IMR-90 (cell line): ENCODE data around the gene ZNF654. TPM values are rescaled to one million over a fixed set of nuclear protein-coding genes. Genes with fewer than 3 reads are reported as not detected.

Experiments used
- ATAC-seq: fragments of 200-7000 bp; cut with Tn5 transposase; 2 replicates; pipeline ENCODE4 v1.9.1; 2020; ENCODE audit warnings: low read depth, mild to moderate bottlenecking, moderate library complexity
- BruUV-seq: library from RNA; stranded (reverse); fragments of 400-500 nt; replicated peaks from 2 replicates; lab custom pipeline; 2021; lab: Mats Ljungman, UMichigan
- CTCF ChIA-PET: fragments of 300-600 bp; formaldehyde crosslinking; extraction: SDS; loops from one replicate; lab custom pipeline; 2021; ENCODE audit warnings: antibody characterized with exemption; lab: Yijun Ruan, JAX
- POLR2A ChIA-PET: fragments of 300-600 bp; sonication (Branson Sonifier 250); formaldehyde crosslinking; loops from one replicate; lab custom pipeline; 2022; ENCODE audit warnings: antibody characterized with exemption; ENCODE audit not compliant: unreplicated experiment; lab: Charles Lee
- DNase-seq: peaks from one replicate; pipeline ENCODE4 v3.0.0; 2013
- H2AFZ ChIP-seq: replicated peaks from 2 replicates; pipeline ENCODE3; 2013; ENCODE audit warnings: low read length, mild to moderate bottlenecking; ENCODE audit not compliant: poor library complexity
- H2AK5ac ChIP-seq: 2 replicates; pipeline ENCODE4 v1.6.1; 2013; ENCODE audit warnings: low read depth, low read length, inconsistent platforms
- H2AK9ac ChIP-seq: replicated peaks from 2 replicates; pipeline ENCODE3; 2013; ENCODE audit warnings: mild to moderate bottlenecking, low read depth, low read length, moderate library complexity; ENCODE audit not compliant: poor library complexity
- H2BK120ac ChIP-seq: 2 replicates; pipeline ENCODE4 v1.6.1; 2013; ENCODE audit warnings: low read depth, low read length, inconsistent platforms
- H2BK15ac ChIP-seq: 3 replicates; pipeline ENCODE4 v1.6.1; 2013; ENCODE audit warnings: low read depth, low read length, inconsistent platforms
- H2BK20ac ChIP-seq: 2 replicates; pipeline ENCODE4 v1.6.1; 2013; ENCODE audit warnings: low read depth, mild to moderate bottlenecking, inconsistent platforms, low read length, moderate library complexity
- H2BK5ac ChIP-seq: 2 replicates; pipeline ENCODE4 v1.6.1; 2013; ENCODE audit warnings: mild to moderate bottlenecking, low read depth, low read length, inconsistent platforms; ENCODE audit not compliant: poor library complexity, severe bottlenecking
- H3K14ac ChIP-seq: replicated peaks from 2 replicates; pipeline ENCODE4 v1.6.1; 2013; ENCODE audit warnings: low read depth, low read length, inconsistent platforms
- H3K18ac ChIP-seq: 2 replicates; pipeline ENCODE4 v1.6.1; 2013; ENCODE audit warnings: low read depth, low read length, control low read depth
- H3K23ac ChIP-seq: 2 replicates; pipeline ENCODE4 v1.6.1; 2013; ENCODE audit warnings: low read depth, low read length, inconsistent platforms
- H3K27ac ChIP-seq: 2 replicates; pipeline ENCODE4 v1.5.1; 2013; ENCODE audit warnings: mild to moderate bottlenecking, control low read depth, low read length; ENCODE audit not compliant: insufficient read depth
- H3K27me3 ChIP-seq: 2 replicates; pipeline ENCODE4 v1.6.1; 2013; ENCODE audit warnings: low read length; ENCODE audit not compliant: control insufficient read depth, insufficient read depth
- H3K36me3 ChIP-seq: 2 replicates; pipeline ENCODE4 v1.6.1; 2013; ENCODE audit warnings: low read length, mixed read lengths; ENCODE audit not compliant: control insufficient read depth, insufficient read depth
- H3K4ac ChIP-seq: 2 replicates; pipeline ENCODE4 v1.6.1; 2013; ENCODE audit warnings: low read depth, low read length, inconsistent platforms
- H3K4me1 ChIP-seq: 2 replicates; pipeline ENCODE4 v1.6.1; 2013; ENCODE audit warnings: low read length, mixed read lengths; ENCODE audit not compliant: control insufficient read depth, insufficient read depth
- H3K4me2 ChIP-seq: 2 replicates; pipeline ENCODE4 v1.6.1; 2013; ENCODE audit warnings: low read depth, mild to moderate bottlenecking, control low read depth, low read length, moderate library complexity
- H3K4me3 ChIP-seq: 2 replicates; pipeline ENCODE4 v1.5.1; 2013; ENCODE audit warnings: low read depth, mild to moderate bottlenecking, control low read depth, low read length, moderate library complexity; ENCODE audit not compliant: insufficient read depth
- H3K56ac ChIP-seq: 2 replicates; pipeline ENCODE4 v1.6.1; 2013; ENCODE audit warnings: low read length, inconsistent platforms; ENCODE audit not compliant: insufficient read depth; ENCODE audit errors: extremely low read depth
- H3K79me1 ChIP-seq, 2 experiments: 2 replicates each; pipeline ENCODE4 v1.6.1; 2013; ENCODE audit warnings: low read length in 2 of 2, inconsistent platforms in 1 of 2, low read depth in 1 of 2
- H3K9ac ChIP-seq: 2 replicates; pipeline ENCODE4 v1.6.1; 2013; ENCODE audit warnings: low read depth, low read length, control low read depth
- H3K9me1 ChIP-seq: 2 replicates; pipeline ENCODE4 v1.6.1; 2013; ENCODE audit warnings: low read length, inconsistent platforms; ENCODE audit not compliant: insufficient read depth
- H3K9me3 ChIP-seq: 2 replicates; pipeline ENCODE4 v1.6.1; 2013; ENCODE audit warnings: low read length; ENCODE audit not compliant: control insufficient read depth, insufficient read depth
- H4K20me1 ChIP-seq: 2 replicates; pipeline ENCODE4 v1.6.1; 2013; ENCODE audit warnings: low read length, inconsistent platforms; ENCODE audit not compliant: insufficient read depth
- H4K5ac ChIP-seq: 2 replicates; pipeline ENCODE4 v1.6.1; 2013; ENCODE audit warnings: mild to moderate bottlenecking, low read depth, low read length, control low read depth
- H4K8ac ChIP-seq, 2 experiments: 2 replicates each; pipeline ENCODE4 v1.6.1; 2013; ENCODE audit warnings: low read depth in 2 of 2, low read length in 2 of 2, control low read depth in 1 of 2, inconsistent platforms in 1 of 2
- H4K91ac ChIP-seq: 2 replicates; pipeline ENCODE4 v1.6.1; 2013; ENCODE audit warnings: low read depth, low read length, inconsistent platforms; ENCODE audit not compliant: insufficient read depth
- BHLHE40 ChIP-seq: fragments of 150-350 bp; IDR thresholded peaks from 2 replicates; pipeline ENCODE4 v1.6.1; 2016; ENCODE audit warnings: mild to moderate bottlenecking, low read depth, low read length
- CEBPB ChIP-seq: IDR thresholded peaks from 2 replicates; pipeline ENCODE4 v1.6.1; 2012; ENCODE audit warnings: low read depth, low read length, improper control_type of control experiment
- CHD1 ChIP-seq: IDR thresholded peaks from 2 replicates; pipeline ENCODE4 v1.6.1; 2012; ENCODE audit warnings: low read depth, low read length, improper control_type of control experiment
- MAFK ChIP-seq: IDR thresholded peaks from 2 replicates; pipeline ENCODE4 v1.6.1; 2012; ENCODE audit warnings: low read depth, low read length, improper control_type of control experiment
- MAZ ChIP-seq: IDR thresholded peaks from 2 replicates; pipeline ENCODE4 v1.6.1; 2012; ENCODE audit warnings: low read depth, mild to moderate bottlenecking, low read length, improper control_type of control experiment, moderate library complexity, borderline replicate concordance
- MXI1 ChIP-seq: IDR thresholded peaks from 2 replicates; pipeline ENCODE4 v1.6.1; 2012; ENCODE audit warnings: low read depth, mild to moderate bottlenecking, low read length, moderate library complexity, borderline replicate concordance
- NFE2L2 ChIP-seq: fragments of 150-350 bp; IDR thresholded peaks from 2 replicates; pipeline ENCODE4 v1.6.1; 2016; ENCODE audit warnings: low read depth, mild to moderate bottlenecking, low read length
- POLR2A ChIP-seq: IDR thresholded peaks from 2 replicates; pipeline ENCODE4 v1.6.1; 2012; ENCODE audit warnings: mild to moderate bottlenecking, low read depth, low read length
- RAD21 ChIP-seq: IDR thresholded peaks from 2 replicates; pipeline ENCODE4 v1.6.1; 2012; ENCODE audit warnings: low read length, improper control_type of control experiment
- RCOR1 ChIP-seq: IDR thresholded peaks from 2 replicates; pipeline ENCODE4 v1.6.1; 2012; ENCODE audit warnings: mild to moderate bottlenecking, low read length, improper control_type of control experiment; ENCODE audit not compliant: insufficient replicate concordance
- RFX5 ChIP-seq: IDR thresholded peaks from 2 replicates; pipeline ENCODE4 v1.8.0; 2012; ENCODE audit warnings: low read depth, mild to moderate bottlenecking, low read length, moderate library complexity
- SMC3 ChIP-seq: fragments of 150-350 bp; IDR thresholded peaks from 2 replicates; pipeline ENCODE4 v1.6.1; 2016; ENCODE audit warnings: low read depth, mild to moderate bottlenecking, antibody characterized with exemption, low read length, moderate library complexity
- WGBS, 2 experiments: methylation state at CpG; one replicate each; pipeline versions ENCODE4 v1.1.5 to v1.1.7; 2013; ENCODE audit warnings: missing lambda C conversion rate in 2 of 2; ENCODE audit not compliant: insufficient read length in 1 of 2; ENCODE audit errors: extremely low coverage in 2 of 2; 5-methylcytosine and 5-hydroxymethylcytosine counted together
- dilution Hi-C: fragments of 300-500 bp; cut with HindIII; formaldehyde crosslinking; loops from one replicate; pipeline ENCODE4 v1.14.3; 2018; ENCODE audit warnings: low sequenced_read_pairs; ENCODE audit not compliant: unreplicated experiment
- in situ Hi-C: fragments of 300-500 bp; cut with MboI; formaldehyde crosslinking; loops from 3 replicates; pipeline ENCODE4 v1.14.3; 2019; ENCODE audit warnings: low sequenced_read_pairs, inconsistent platforms, mixed read lengths
- intact Hi-C: fragments of 100-400 bp; cut with micrococcal nuclease; formaldehyde crosslinking; loops from 2 replicates; pipeline ENCODE4 v1.10.0; 2022
- polyA plus RNA-seq, 3 experiments: library from polyadenylated mRNA; depleted of rRNA; stranded (reverse); fragments of >200 nt; gene quantifications; 2 replicates each; pipeline ENCODE4 v1.2.3, GENCODE V29; 2012; ENCODE audit warnings: low replicate concordance in 1 of 3
- total RNA-seq: library from RNA; depleted of rRNA; stranded (reverse); fragments of >200 nt; gene quantifications from 2 replicates; pipeline ENCODE4 v1.2.3, GENCODE V29; 2012
- TF ChIP-seq, protein P1 (sequence below): fragments of 150-350 bp; IDR thresholded peaks from 2 replicates; pipeline ENCODE4 v1.6.1; 2016; ENCODE audit warnings: low read depth, mild to moderate bottlenecking, low read length, moderate library complexity, borderline replicate concordance
- TF ChIP-seq, protein P2 (sequence below): fragments of 150-350 bp; IDR thresholded peaks from 2 replicates; pipeline ENCODE4 v1.6.1; 2017; ENCODE audit warnings: mild to moderate bottlenecking, antibody characterized with exemption, low read length, low read depth
- TF ChIP-seq, protein P3 (sequence below): conservative IDR thresholded peaks from 2 replicates; pipeline ENCODE4 v1.5.1; 2012; ENCODE audit warnings: mild to moderate bottlenecking, low read depth, low read length, improper control_type of control experiment

Gene ZNF654
- total and polyA plus RNA-seq, 2 of the 4 experiments (the other 2 are of a cell fraction), result 3.3 to 11.5 TPM

DNA sequence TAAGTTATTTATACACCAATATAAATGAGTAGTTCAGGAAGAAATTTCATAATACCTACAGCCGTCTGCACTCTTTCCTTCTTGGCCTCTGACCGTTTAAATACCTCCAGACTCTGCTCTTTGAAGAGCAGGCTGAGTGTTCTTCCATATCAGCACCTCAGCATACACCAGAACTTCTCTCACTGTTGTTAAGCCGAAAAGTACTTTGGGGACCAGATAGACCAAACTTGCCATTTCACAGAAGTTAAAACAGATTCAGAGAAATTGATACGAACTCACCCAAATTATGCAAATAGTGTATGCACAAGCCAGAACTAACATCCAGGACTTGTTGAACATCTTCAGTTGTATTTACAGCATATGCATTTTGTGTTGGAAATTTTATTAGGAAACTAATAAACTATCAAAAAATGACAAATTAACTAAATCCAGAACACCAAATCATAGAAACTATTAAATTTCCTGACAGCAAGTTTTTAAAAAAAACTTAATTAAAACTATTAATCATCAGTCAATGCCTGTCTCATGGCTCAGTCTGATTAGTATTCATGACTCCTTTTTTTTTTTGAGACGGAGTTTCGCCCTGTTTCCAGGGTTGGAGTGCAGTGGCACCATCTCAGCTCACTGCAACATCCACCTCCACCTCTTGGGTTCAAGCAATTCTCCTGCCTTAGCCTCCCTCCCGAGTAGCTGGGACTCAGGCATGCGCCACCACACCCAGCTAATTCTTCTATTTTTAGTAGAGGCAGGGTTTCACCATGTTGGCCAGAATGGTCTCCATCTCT is 24.4 kb upstream of the ZNF654 start:
- Histone ChIP-seq H2BK15ac (no peak overlapping the region), H3K23ac (no peak overlapping the region), H2AK9ac (no peak overlapping the region), H2BK20ac (no peak overlapping the region), H3K4ac (no peak overlapping the region), H3K4me3 (no peak overlapping the region), H2BK5ac (no peak overlapping the region), H3K14ac (no peak overlapping the region), H3K79me1 (no peaks in the 10 kb centered on the region), H3K56ac (no peak overlapping the region), H2AK5ac (no peak overlapping the region), H3K4me1 (no peaks in the 10 kb centered on the region; the same call in 1 of the 2 replicates), H3K36me3 (no peaks in the 10 kb centered on the region), H2BK120ac (no peak overlapping the region), H3K9me3 (no peaks in the 10 kb centered on the region), H3K4me2 (no peak overlapping the region), H3K27ac (no peak overlapping the region), H3K9me1 (no peaks in the 10 kb centered on the region), H3K18ac (no peak overlapping the region), H4K5ac (no peak overlapping the region), H3K9ac (no peak overlapping the region), H4K91ac (no peak overlapping the region), H4K20me1 (no peaks in the 10 kb centered on the region), H4K8ac (no peak overlapping the region), H2AFZ (no peak overlapping the region), H3K27me3 (no peaks in the 10 kb centered on the region)
- POLR2A ChIA-PET, result no interaction called here
- no TSS peak for BruUV-seq
- intact Hi-C loops, result no loop called here
- 71% methylated on average over 1 of the region's 8 CpGs; no CpG with 5 or more reads in 1 of the 2 experiments for WGBS, 2 experiments
- in situ Hi-C loops, result no loop called here
- DNase-seq (no peak), ATAC-seq (no peak)
- CTCF ChIA-PET, result interaction anchor here (0.6 kb wide), 1 partner anchor 1260 kb away, joined by 3 read pairs; no protein-coding TSS in a partner anchor
- dilution Hi-C loops, result no loop called here
- TF ChIP-seq RFX5 (no peak), CEBPB (no peak), CHD1 (no peak), MAZ (no peak), MXI1 (no peak), RCOR1 (no peak), NFE2L2 (no peak), POLR2A (no peak), SMC3 (no peak), MAFK (no peak), BHLHE40 (no peak), RAD21 (no peak)
- TF ChIP-seq, protein P1, sequence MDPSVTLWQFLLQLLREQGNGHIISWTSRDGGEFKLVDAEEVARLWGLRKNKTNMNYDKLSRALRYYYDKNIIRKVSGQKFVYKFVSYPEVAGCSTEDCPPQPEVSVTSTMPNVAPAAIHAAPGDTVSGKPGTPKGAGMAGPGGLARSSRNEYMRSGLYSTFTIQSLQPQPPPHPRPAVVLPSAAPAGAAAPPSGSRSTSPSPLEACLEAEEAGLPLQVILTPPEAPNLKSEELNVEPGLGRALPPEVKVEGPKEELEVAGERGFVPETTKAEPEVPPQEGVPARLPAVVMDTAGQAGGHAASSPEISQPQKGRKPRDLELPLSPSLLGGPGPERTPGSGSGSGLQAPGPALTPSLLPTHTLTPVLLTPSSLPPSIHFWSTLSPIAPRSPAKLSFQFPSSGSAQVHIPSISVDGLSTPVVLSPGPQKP, result no peak
- TF ChIP-seq, protein P2, sequence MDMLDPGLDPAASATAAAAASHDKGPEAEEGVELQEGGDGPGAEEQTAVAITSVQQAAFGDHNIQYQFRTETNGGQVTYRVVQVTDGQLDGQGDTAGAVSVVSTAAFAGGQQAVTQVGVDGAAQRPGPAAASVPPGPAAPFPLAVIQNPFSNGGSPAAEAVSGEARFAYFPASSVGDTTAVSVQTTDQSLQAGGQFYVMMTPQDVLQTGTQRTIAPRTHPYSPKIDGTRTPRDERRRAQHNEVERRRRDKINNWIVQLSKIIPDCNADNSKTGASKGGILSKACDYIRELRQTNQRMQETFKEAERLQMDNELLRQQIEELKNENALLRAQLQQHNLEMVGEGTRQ, result no peak
- TF ChIP-seq, protein P3, sequence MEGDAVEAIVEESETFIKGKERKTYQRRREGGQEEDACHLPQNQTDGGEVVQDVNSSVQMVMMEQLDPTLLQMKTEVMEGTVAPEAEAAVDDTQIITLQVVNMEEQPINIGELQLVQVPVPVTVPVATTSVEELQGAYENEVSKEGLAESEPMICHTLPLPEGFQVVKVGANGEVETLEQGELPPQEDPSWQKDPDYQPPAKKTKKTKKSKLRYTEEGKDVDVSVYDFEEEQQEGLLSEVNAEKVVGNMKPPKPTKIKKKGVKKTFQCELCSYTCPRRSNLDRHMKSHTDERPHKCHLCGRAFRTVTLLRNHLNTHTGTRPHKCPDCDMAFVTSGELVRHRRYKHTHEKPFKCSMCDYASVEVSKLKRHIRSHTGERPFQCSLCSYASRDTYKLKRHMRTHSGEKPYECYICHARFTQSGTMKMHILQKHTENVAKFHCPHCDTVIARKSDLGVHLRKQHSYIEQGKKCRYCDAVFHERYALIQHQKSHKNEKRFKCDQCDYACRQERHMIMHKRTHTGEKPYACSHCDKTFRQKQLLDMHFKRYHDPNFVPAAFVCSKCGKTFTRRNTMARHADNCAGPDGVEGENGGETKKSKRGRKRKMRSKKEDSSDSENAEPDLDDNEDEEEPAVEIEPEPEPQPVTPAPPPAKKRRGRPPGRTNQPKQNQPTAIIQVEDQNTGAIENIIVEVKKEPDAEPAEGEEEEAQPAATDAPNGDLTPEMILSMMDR, result no peak
